Measurements from ENCODE around the gene ZNF225. TPM values are rescaled to one million over a fixed set of nuclear protein-coding genes. Genes with fewer than 3 reads are reported as not detected.

Gene ZNF225
- total and polyA plus RNA-seq, 9 of the 15 experiments (the other 6 are each of a cell fraction or from before 2014, with no cell fraction given) = 1.4 to 4.2 (median 2.2) TPM

GRCh38 chr19:44093931-44094765, 19.1 kb upstream of the ZNF225 start, which contains the start of gene ZNF224:
Gene ZNF224 (plus strand): TSS chr19:44094361. CDS start chr19:44097874, 3,513 bp downstream.
- POLR2A ChIA-PET = interaction anchor here (0.6 to 1.6 kb wide), 8 partner anchors 9 to 406 kb away, joined by 3 to 5 read pairs (median 4); partner anchors contain the start of gene ZNF180
- DNase-seq (ENCODE audit: extremely low read depth in 1 of 4, low spot score in 3 of 4) = peak; percentile 88 to 94 (median 88)
- peak; percentile 43; the same call in 1 of the 2 replicates for TF ChIP-seq SAFB (IDR thresholded peaks at IDR 0.05; ENCODE audit: borderline replicate concordance, low read depth, low read length)
- no peak for TF ChIP-seq E2F1 (CRISPR knock-in tag; IDR thresholded peaks at IDR 0.05)
- peak; percentile 85 for TF ChIP-seq SPI1 (IDR thresholded peaks at IDR 0.05; ENCODE audit: borderline replicate concordance, low read depth, low read length)
- TF ChIP-seq TGIF2 (CRISPR knock-in tag; IDR thresholded peaks at IDR 0.05) = no peak
- no peak for TF ChIP-seq ZNF239 (CRISPR knock-in tag; IDR thresholded peaks at IDR 0.05)
- TF ChIP-seq CREB3L1 (IDR thresholded peaks at IDR 0.05; ENCODE audit: borderline replicate concordance, low read depth) = peak; percentile 88
- no peak for TF ChIP-seq ZNF175 (CRISPR knock-in tag; IDR thresholded peaks at IDR 0.05; ENCODE audit: low read depth)
- no peak for TF ChIP-seq ZBTB26 (CRISPR knock-in tag; IDR thresholded peaks at IDR 0.05)
- TF ChIP-seq COPS2 (conservative IDR thresholded peaks at IDR 0.05) = no peak
- TF ChIP-seq TBL1XR1 (IDR thresholded peaks at IDR 0.05; ENCODE audit: low read length in 2 of 2) = no peak
- TF ChIP-seq ZNF354B (CRISPR knock-in tag; IDR thresholded peaks at IDR 0.05) = no peak
- no peak for TF ChIP-seq BRF1 (IDR thresholded peaks at IDR 0.05; ENCODE audit: borderline replicate concordance, extremely low read depth, insufficient read length)
- no peak for TF ChIP-seq KAT2B (IDR thresholded peaks at IDR 0.05; ENCODE audit: low read depth, low read length)
- TF ChIP-seq FIP1L1 (IDR thresholded peaks at IDR 0.05; ENCODE audit: low read depth, low read length, poor library complexity, severe bottlenecking) = no peak
- TF ChIP-seq CHCHD3 (CRISPR knock-in tag; IDR thresholded peaks at IDR 0.05) = no peak
- TF ChIP-seq ZNF311 (CRISPR knock-in tag; IDR thresholded peaks at IDR 0.05) = no peak
- TF ChIP-seq, protein P1, sequence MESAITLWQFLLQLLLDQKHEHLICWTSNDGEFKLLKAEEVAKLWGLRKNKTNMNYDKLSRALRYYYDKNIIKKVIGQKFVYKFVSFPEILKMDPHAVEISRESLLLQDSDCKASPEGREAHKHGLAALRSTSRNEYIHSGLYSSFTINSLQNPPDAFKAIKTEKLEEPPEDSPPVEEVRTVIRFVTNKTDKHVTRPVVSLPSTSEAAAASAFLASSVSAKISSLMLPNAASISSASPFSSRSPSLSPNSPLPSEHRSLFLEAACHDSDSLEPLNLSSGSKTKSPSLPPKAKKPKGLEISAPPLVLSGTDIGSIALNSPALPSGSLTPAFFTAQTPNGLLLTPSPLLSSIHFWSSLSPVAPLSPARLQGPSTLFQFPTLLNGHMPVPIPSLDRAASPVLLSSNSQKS (CRISPR knock-in tag; IDR thresholded peaks at IDR 0.05) = no peak

More at GRCh38 chr19:44093931-44094765, 19.1 kb upstream of the ZNF225 start, which contains the start of gene ZNF224:
- no TSS peak for BruUV-seq (replicated peaks)
- Histone ChIP-seq H3K9me3 (replicated peaks; ENCODE audit: control insufficient read depth, insufficient read depth, low read depth, low read length) (no peaks in the 10 kb centered on the region), H3K9ac (ENCODE audit: insufficient read depth in 1 of 2, low read depth in 2 of 2, low read length in 2 of 2) (peak within 1 kb of the TSS; percentile 79 to 88), H3K4me2 (ENCODE audit: insufficient read depth, low read length) (peak within 1 kb of the TSS; percentile 92), H3K4me1 (replicated peaks in 1 of 2; ENCODE audit: control insufficient read depth in 2 of 2, insufficient read depth in 2 of 2, low read length in 2 of 2) (no peaks in the 10 kb centered on the region; a peak in 1 of 5 replicates), H3K9me1 (ENCODE audit: control insufficient read depth, insufficient read depth, low read length) (no peaks in the 10 kb centered on the region), H3K4me3 (peak within 1 kb of the TSS; percentile 68), H4K20me1 (replicated peaks; ENCODE audit: control insufficient read depth, insufficient read depth, low read length) (no peaks in the 10 kb centered on the region), H3K79me2 (ENCODE audit: control insufficient read depth, insufficient read depth, low read length) (peaks cover 12% of the 10 kb centered on the region), H3K36me3 (ENCODE audit: control insufficient read depth, insufficient read depth, low read length) (peaks cover 4% of the 10 kb centered on the region; the same call in 2 of the 3 replicates), H3K27ac (ENCODE audit: extremely low read depth, low read depth, low read length) (peak within 1 kb of the TSS; percentile 74), H2AFZ (ENCODE audit: low read depth, low read length) (peak within 1 kb of the TSS; percentile 99), H3K27me3 (ENCODE audit: control insufficient read depth in 2 of 2, insufficient read depth in 2 of 2, low read length in 2 of 2) (no peaks in the 10 kb centered on the region)
- WGBS (ENCODE audit: insufficient coverage, low coverage, missing lambda C conversion rate) = 1% methylated on average over 50 of the region's 50 CpGs
- CTCF ChIA-PET (ENCODE audit: low intra/inter-chr PET ratio) = no interaction called here
- in situ Hi-C loops (cut with MboI) = no loop called here
- FAIRE-seq = peak; percentile 93
- intact Hi-C loops (cut with micrococcal nuclease) = loop anchor here (1.0 kb wide), 1 partner anchor 19 kb away; the partner anchor contains the start of gene ZNF225
- peak; percentile 98 for ATAC-seq

All from K562 (cell line).